ENCODE measurements around the gene ZBTB20. TPM values are rescaled to one million over a fixed set of nuclear protein-coding genes. Genes with fewer than 3 reads are reported as not detected.

Gene ZBTB20
- total and polyA plus RNA-seq, 2 of the 4 experiments (the other 2 are of a cell fraction) = 0.75 to 14.7 TPM

GRCh38 chr3:115164374-115165221 lies 17.5 kb upstream of the ZBTB20 start:
- Histone ChIP-seq H3K23ac (ENCODE audit: low read depth, low read length) (no peak overlapping the region), H3K56ac (ENCODE audit: extremely low read depth, insufficient read depth, low read length) (no peak overlapping the region), H3K4me1 (ENCODE audit: control insufficient read depth, insufficient read depth, low read length) (no peaks in the 10 kb centered on the region; the same call in 1 of the 2 replicates), H2AK5ac (ENCODE audit: low read depth, low read length) (no peak overlapping the region), H4K20me1 (ENCODE audit: insufficient read depth, low read length) (no peaks in the 10 kb centered on the region), H4K91ac (ENCODE audit: insufficient read depth, low read depth, low read length) (no peak overlapping the region), H4K5ac (ENCODE audit: low read depth, low read length) (no peak overlapping the region; the same call in 1 of the 2 replicates), H3K9me1 (ENCODE audit: insufficient read depth, low read length) (no peaks in the 10 kb centered on the region), H3K36me3 (ENCODE audit: control insufficient read depth, insufficient read depth, low read length) (no peaks in the 10 kb centered on the region), H3K27ac (ENCODE audit: insufficient read depth, low read length) (no peak overlapping the region), H2BK120ac (ENCODE audit: low read depth, low read length) (no peak overlapping the region), H3K4ac (ENCODE audit: low read depth, low read length) (no peak overlapping the region), H3K9me3 (ENCODE audit: control insufficient read depth, insufficient read depth, low read length) (no peaks in the 10 kb centered on the region), H2BK15ac (ENCODE audit: low read depth, low read length) (no peak overlapping the region), H2BK5ac (ENCODE audit: low read depth, low read length, poor library complexity, severe bottlenecking) (no peak overlapping the region), H3K4me3 (ENCODE audit: insufficient read depth, low read depth, low read length) (no peak overlapping the region), H3K4me2 (ENCODE audit: low read depth, low read length) (no peak overlapping the region), H4K8ac (ENCODE audit: low read depth in 2 of 2, low read length in 2 of 2) (no peak overlapping the region; a peak in 1 of 4 replicates), H3K14ac (replicated peaks; ENCODE audit: low read depth, low read length) (no peak overlapping the region), H2AK9ac (replicated peaks; ENCODE audit: low read depth, low read length, poor library complexity) (no peak overlapping the region), H2BK20ac (ENCODE audit: low read depth, low read length) (no peak overlapping the region), H3K9ac (ENCODE audit: low read depth, low read length) (no peak overlapping the region), H3K79me1 (ENCODE audit: low read depth in 1 of 2, low read length in 2 of 2) (no peaks in the 10 kb centered on the region), H3K27me3 (ENCODE audit: control insufficient read depth, insufficient read depth, low read length) (no peaks in the 10 kb centered on the region), H2AFZ (replicated peaks; ENCODE audit: low read length, poor library complexity) (no peak overlapping the region), H3K18ac (ENCODE audit: low read depth, low read length) (no peak overlapping the region)
- ChIA-PET POLR2A (ENCODE audit: unreplicated experiment) (no interaction called here), CTCF (no interaction called here)
- ATAC-seq (ENCODE audit: low read depth) (no peak), DNase-seq (no peak)
- WGBS, 2 experiments (ENCODE audit: extremely low coverage in 2 of 2, insufficient read length in 1 of 2) = 100% methylated on average over 1 of the region's 3 CpGs; no CpG with 5 or more reads in 1 of the 2 experiments
- no TSS peak for BruUV-seq (replicated peaks)
- TF ChIP-seq CHD1 (IDR thresholded peaks at IDR 0.05; ENCODE audit: low read depth, low read length) (no peak), RAD21 (IDR thresholded peaks at IDR 0.05; ENCODE audit: low read length) (no peak), MAZ (IDR thresholded peaks at IDR 0.05; ENCODE audit: borderline replicate concordance, low read depth, low read length) (no peak), ELK1 (IDR thresholded peaks at IDR 0.05; ENCODE audit: borderline replicate concordance, low read depth, low read length) (no peak), POLR2A (IDR thresholded peaks at IDR 0.05; ENCODE audit: low read depth, low read length) (no peak), FOS (IDR thresholded peaks at IDR 0.05; ENCODE audit: low read depth, low read length) (no peak), CTCF (conservative IDR thresholded peaks at IDR 0.05; ENCODE audit: low read depth, low read length) (no peak), RFX5 (IDR thresholded peaks at IDR 0.05; ENCODE audit: low read depth, low read length) (no peak), SMC3 (IDR thresholded peaks at IDR 0.05; ENCODE audit: low read depth, low read length) (no peak), USF2 (IDR thresholded peaks at IDR 0.05; ENCODE audit: low read depth, low read length) (no peak), BHLHE40 (IDR thresholded peaks at IDR 0.05; ENCODE audit: low read depth, low read length) (no peak), MAFK (IDR thresholded peaks at IDR 0.05; ENCODE audit: low read depth, low read length) (no peak), MXI1 (IDR thresholded peaks at IDR 0.05; ENCODE audit: borderline replicate concordance, low read depth, low read length) (no peak)
- in situ Hi-C loops (cut with MboI; ENCODE audit: low sequenced_read_pairs) (loop anchor here (10.0 kb wide), 1 partner anchor 330 kb away; no protein-coding TSS in a partner anchor), intact Hi-C loops (cut with micrococcal nuclease) (no loop called here), dilution Hi-C loops (cut with HindIII; ENCODE audit: low sequenced_read_pairs, unreplicated experiment) (no loop called here)

Measured in IMR-90 (cell line).